Neural progenitor cell (in vitro differentiated cells): Measurements from ENCODE around the gene ACOT7. TPM values are rescaled to one million over a fixed set of nuclear protein-coding genes. Genes with fewer than 3 reads are reported as not detected.
A peak's percentile ranks its signal among the peaks of the same experiment; 100 is the strongest.
"Not testable (repeated sequence)": the region's sequence is repeated elsewhere in the genome, so short reads cannot be mapped to it uniquely, and the experiment has no call there.

ENCODE experiments used
- DNase-seq: peaks from one replicate; pipeline ENCODE4 v3.0.0-alpha.2; 2016; ENCODE audit warnings: low spot score
- H2AFZ ChIP-seq: fragments of 200-600 bp; sonication (generic); replicated peaks from 2 replicates; pipeline ENCODE4 v1.6.1; 2016; ENCODE audit warnings: antibody characterized with exemption
- H3F3A ChIP-seq: fragments of 200-600 bp; sonication (generic); 2 replicates; pipeline ENCODE4 v1.6.1; 2016; ENCODE audit warnings: antibody characterized with exemption, low read depth
- H3K27ac ChIP-seq: fragments of 200-600 bp; sonication (generic); 2 replicates; pipeline ENCODE4 v1.5.1; 2016; ENCODE audit warnings: mild to moderate bottlenecking
- H3K27me3 ChIP-seq: fragments of 200-600 bp; sonication (generic); 2 replicates; pipeline ENCODE4 v1.6.1; 2016; ENCODE audit warnings: mild to moderate bottlenecking, moderate library complexity
- H3K36me3 ChIP-seq: fragments of 200-600 bp; sonication (generic); 2 replicates; pipeline ENCODE4 v1.5.1; 2016
- H3K4me1 ChIP-seq: fragments of 200-600 bp; sonication (generic); 2 replicates; pipeline ENCODE4 v1.6.1; 2016; ENCODE audit warnings: mixed run types
- H3K4me2 ChIP-seq: fragments of 200-600 bp; sonication (generic); 2 replicates; pipeline ENCODE4 v1.6.1; 2016
- H3K4me3 ChIP-seq: fragments of 200-600 bp; sonication (generic); 2 replicates; pipeline ENCODE4 v1.5.1; 2016
- H3K79me2 ChIP-seq: fragments of 200-600 bp; sonication (generic); 2 replicates; pipeline ENCODE4 v1.6.1; 2016; ENCODE audit warnings: low read depth
- H3K9ac ChIP-seq: fragments of 200-600 bp; sonication (generic); 2 replicates; pipeline ENCODE4 v1.6.1; 2016
- H3K9me3 ChIP-seq: fragments of 200-600 bp; sonication (generic); 2 replicates; pipeline ENCODE4 v1.5.1; 2016; ENCODE audit warnings: low read depth
- H4K20me1 ChIP-seq: fragments of 200-600 bp; sonication (generic); 2 replicates; pipeline ENCODE4 v1.6.1; 2016; ENCODE audit warnings: low read depth
- H3K27ac Mint-ChIP-seq: 3 replicates; pipeline ENCODE4 v1.8.0; 2021; ENCODE audit warnings: mixed read lengths
- H3K27me3 Mint-ChIP-seq: 2 replicates; pipeline ENCODE4 v1.8.0; 2022; ENCODE audit warnings: low read depth, mild to moderate bottlenecking, inconsistent platforms, moderate library complexity, mixed read lengths; ENCODE audit not compliant: insufficient read depth
- H3K36me3 Mint-ChIP-seq: 3 replicates; pipeline ENCODE4 v1.8.0; 2021; ENCODE audit warnings: mixed read lengths
- H3K4me1 Mint-ChIP-seq: 3 replicates; pipeline ENCODE4 v1.8.0; 2021; ENCODE audit warnings: mixed read lengths
- H3K4me3 Mint-ChIP-seq: 3 replicates; pipeline ENCODE4 v1.8.0; 2021; ENCODE audit warnings: mild to moderate bottlenecking, moderate library complexity, mixed read lengths
- H3K9me3 Mint-ChIP-seq: 3 replicates; pipeline ENCODE4 v1.8.0; 2020; ENCODE audit warnings: mixed read lengths
- CTCF ChIP-seq: fragments of 200-600 bp; sonication (generic); IDR thresholded peaks from 2 replicates; pipeline ENCODE4 v1.5.1; 2017; ENCODE audit warnings: antibody characterized with exemption, mild to moderate bottlenecking
- EZH2 ChIP-seq: fragments of 200-600 bp; sonication (generic); IDR thresholded peaks from 2 replicates; pipeline ENCODE4 v1.6.1; 2017; ENCODE audit warnings: antibody characterized with exemption, mild to moderate bottlenecking, moderate library complexity
- EZH2phosphoT487 ChIP-seq: fragments of 200-600 bp; sonication (generic); IDR thresholded peaks from 2 replicates; pipeline ENCODE4 v1.6.1; 2017; ENCODE audit warnings: antibody characterized with exemption
- total RNA-seq: library from RNA; depleted of rRNA; stranded (reverse); fragments of >200 nt; gene quantifications from 2 replicates; pipeline ENCODE4 v1.2.3, GENCODE V29; 2015; ENCODE audit warnings: low replicate concordance

The ACOT7 gene
- total RNA-seq, 1 donor from 2014 or later: 19.6 TPM

- H3K79me2 ChIP-seq: no peaks in the 10 kb centered on the region
- H3K4me3 Mint-ChIP-seq: no peak overlapping the region
- DNase-seq: no peak
- no peak overlapping the region for H3K4me3 ChIP-seq
- H3F3A ChIP-seq: peaks cover 11% of the 10 kb centered on the region
- peaks cover 35% of the 10 kb centered on the region for H3K4me1 Mint-ChIP-seq
- H3K4me1 ChIP-seq: peaks cover 3% of the 10 kb centered on the region
- no peaks in the 10 kb centered on the region for H3K9me3 Mint-ChIP-seq
- no peak overlapping the region for H3K27ac Mint-ChIP-seq
- no peak overlapping the region for H3K4me2 ChIP-seq
- H3K36me3 ChIP-seq: no peaks in the 10 kb centered on the region
- no peak overlapping the region for H2AFZ ChIP-seq
- H3K9ac ChIP-seq: no peak overlapping the region
- peaks cover 5% of the 10 kb centered on the region for H4K20me1 ChIP-seq
- no peaks in the 10 kb centered on the region for H3K36me3 Mint-ChIP-seq
- H3K27me3 ChIP-seq: peaks cover 18% of the 10 kb centered on the region
- H3K27me3 Mint-ChIP-seq: peaks cover 21% of the 10 kb centered on the region
- no peak overlapping the region for H3K27ac ChIP-seq
- TF ChIP-seq CTCF: no peak
- TF ChIP-seq EZH2: no peak
- TF ChIP-seq EZH2phosphoT487: no peak
- H3K9me3 ChIP-seq: no peaks in the 10 kb centered on the region
These were observed 41.6 kb upstream of the ACOT7 start for GRCh38 chr1:6435129-6435528.

- no peaks in the 10 kb centered on the region for H3K79me2 ChIP-seq
- Mint-ChIP-seq H3K27ac (no peak overlapping the region), H3K4me1 (peaks cover 35% of the 10 kb centered on the region), H3K27me3 (peaks cover 18% of the 10 kb centered on the region), H3K36me3 (no peaks in the 10 kb centered on the region), H3K4me3 (no peak overlapping the region), H3K9me3 (no peaks in the 10 kb centered on the region)
- TF ChIP-seq CTCF (no peak), EZH2phosphoT487 (no peak), EZH2 (no peak)
- no peak for DNase-seq
- H4K20me1 ChIP-seq: peaks cover 4% of the 10 kb centered on the region
- H3K9ac ChIP-seq: no peak overlapping the region
- peaks cover 5% of the 10 kb centered on the region for H3K4me1 ChIP-seq
- H3K27me3 ChIP-seq: peaks cover 8% of the 10 kb centered on the region
- H3K27ac ChIP-seq: no peak overlapping the region
- no peak overlapping the region for H2AFZ ChIP-seq
- H3K4me3 ChIP-seq: no peak overlapping the region
- no peaks in the 10 kb centered on the region for H3K9me3 ChIP-seq
- H3K36me3 ChIP-seq: no peaks in the 10 kb centered on the region
- H3F3A ChIP-seq: peaks cover 4% of the 10 kb centered on the region
- no peak overlapping the region for H3K4me2 ChIP-seq
These were observed 40.6 kb upstream of the ACOT7 start for GRCh38 chr1:6434186-6434585.

- not testable (repeated sequence) for H3K4me1 ChIP-seq, H3F3A ChIP-seq, H3K36me3 Mint-ChIP-seq, H3K9me3 ChIP-seq, H2AFZ ChIP-seq, H3K27ac Mint-ChIP-seq, H3K4me2 ChIP-seq, H3K27ac ChIP-seq, H3K4me3 Mint-ChIP-seq, H4K20me1 ChIP-seq, H3K4me3 ChIP-seq, H3K36me3 ChIP-seq, H3K79me2 ChIP-seq, H3K9me3 Mint-ChIP-seq, H3K9ac ChIP-seq
- H3K27me3 Mint-ChIP-seq: peaks cover 17% of the 10 kb centered on the region
- peaks cover 23% of the 10 kb centered on the region for H3K27me3 ChIP-seq
- DNase-seq: peak; percentile 0
- peaks cover 26% of the 10 kb centered on the region for H3K4me1 Mint-ChIP-seq
These were observed 38.3 kb upstream of the ACOT7 start for GRCh38 chr1:6431645-6432579.

GRCh38 chr1:6429660-6430411 lies 36.3 kb upstream of the ACOT7 start:
- H3K4me3 Mint-ChIP-seq, H3K4me3 ChIP-seq, H3K27ac ChIP-seq, H3K9me3 ChIP-seq, H3K4me1 ChIP-seq, H3K9ac ChIP-seq, H3F3A ChIP-seq, H3K36me3 Mint-ChIP-seq, H3K9me3 Mint-ChIP-seq, H3K79me2 ChIP-seq, H3K4me2 ChIP-seq, H3K36me3 ChIP-seq: not testable (repeated sequence)
- Mint-ChIP-seq H3K27ac (peak overlapping the region; percentile 25), H3K27me3 (peaks cover 32% of the 10 kb centered on the region), H3K4me1 (peaks cover 27% of the 10 kb centered on the region)
- DNase-seq: peak; percentile 21
- peak overlapping the region; percentile 10 for H2AFZ ChIP-seq
- peaks cover 10% of the 10 kb centered on the region for H4K20me1 ChIP-seq
- H3K27me3 ChIP-seq: peaks cover 44% of the 10 kb centered on the region

GRCh38 chr1:6428453-6428852 lies 34.9 kb upstream of the ACOT7 start:
- not testable (repeated sequence) for H2AFZ ChIP-seq, H3K9ac ChIP-seq, H3K36me3 ChIP-seq, H3F3A ChIP-seq, H3K27ac Mint-ChIP-seq, H3K4me2 ChIP-seq, H3K9me3 Mint-ChIP-seq, H3K27ac ChIP-seq, H3K4me3 Mint-ChIP-seq, H3K9me3 ChIP-seq, H3K36me3 Mint-ChIP-seq, H3K4me3 ChIP-seq, H3K79me2 ChIP-seq
- Histone ChIP-seq H3K27me3 (peaks cover 58% of the 10 kb centered on the region), H3K4me1 (peaks cover 12% of the 10 kb centered on the region), H4K20me1 (peaks cover 20% of the 10 kb centered on the region)
- H3K4me1 Mint-ChIP-seq: peaks cover 23% of the 10 kb centered on the region
- peaks cover 38% of the 10 kb centered on the region for H3K27me3 Mint-ChIP-seq
- DNase-seq: peak; percentile 1
